ENCODE measurements around the gene FCHO1. TPM values are rescaled to one million over a fixed set of nuclear protein-coding genes. Genes with fewer than 3 reads are reported as not detected.
A peak's percentile ranks its signal among the peaks of the same experiment; 100 is the strongest.
"Not testable (repeated sequence)": the region's sequence is repeated elsewhere in the genome, so short reads cannot be mapped to it uniquely, and the experiment has no call there.

Gene FCHO1
- total RNA-seq, 8 experiments from 2014 or later: 2.7 to 16.8 (median 11.9) TPM

DNA sequence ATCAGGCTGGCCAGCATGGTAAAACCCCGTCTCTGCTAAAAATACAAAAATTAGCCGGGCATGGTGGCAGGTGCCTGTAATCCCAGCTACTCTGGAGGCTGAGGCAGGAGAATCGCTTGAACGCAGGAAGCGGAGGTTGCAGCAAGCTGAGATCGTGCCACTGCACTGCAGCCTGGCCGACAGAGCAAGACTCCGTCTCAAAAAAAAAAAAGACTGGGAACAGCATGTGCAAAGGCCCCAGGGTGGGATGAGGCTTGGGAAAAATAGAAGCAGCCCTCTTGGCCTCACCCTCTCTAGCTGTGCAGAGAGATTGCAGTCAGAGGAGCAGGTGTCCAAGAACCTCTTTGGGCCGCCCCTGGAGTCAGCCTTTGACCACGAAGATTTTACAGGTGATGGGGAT is 26.6 kb downstream of the FCHO1 start:
- peaks cover 11 to 13% of the 10 kb centered on the region in 2 donors for H3K4me1 ChIP-seq (replicated peaks in 1 of 2)
- H3K4me3 ChIP-seq; H3K27ac ChIP-seq; ATAC-seq (replicated peaks in 6 of 8): not testable (repeated sequence)
- WGBS, 10 experiments: 0 to 100% (median 82%) methylated on average over 1 to 7 of the region's 10 CpGs; no CpG with 5 or more reads in 4 of the 10 experiments
- in situ Hi-C loops (cut with MboI; ENCODE audit: low pct_unique_long_range_greater_than_20kb in 2 of 9, low sequenced_read_pairs in 9 of 9, unreplicated experiment in 9 of 9): loop anchor here in 1 of 9 experiments (10.0 kb wide), 2 partner anchors 73 to 77 kb away; partner anchors contain the start of gene RPL18A

DNA sequence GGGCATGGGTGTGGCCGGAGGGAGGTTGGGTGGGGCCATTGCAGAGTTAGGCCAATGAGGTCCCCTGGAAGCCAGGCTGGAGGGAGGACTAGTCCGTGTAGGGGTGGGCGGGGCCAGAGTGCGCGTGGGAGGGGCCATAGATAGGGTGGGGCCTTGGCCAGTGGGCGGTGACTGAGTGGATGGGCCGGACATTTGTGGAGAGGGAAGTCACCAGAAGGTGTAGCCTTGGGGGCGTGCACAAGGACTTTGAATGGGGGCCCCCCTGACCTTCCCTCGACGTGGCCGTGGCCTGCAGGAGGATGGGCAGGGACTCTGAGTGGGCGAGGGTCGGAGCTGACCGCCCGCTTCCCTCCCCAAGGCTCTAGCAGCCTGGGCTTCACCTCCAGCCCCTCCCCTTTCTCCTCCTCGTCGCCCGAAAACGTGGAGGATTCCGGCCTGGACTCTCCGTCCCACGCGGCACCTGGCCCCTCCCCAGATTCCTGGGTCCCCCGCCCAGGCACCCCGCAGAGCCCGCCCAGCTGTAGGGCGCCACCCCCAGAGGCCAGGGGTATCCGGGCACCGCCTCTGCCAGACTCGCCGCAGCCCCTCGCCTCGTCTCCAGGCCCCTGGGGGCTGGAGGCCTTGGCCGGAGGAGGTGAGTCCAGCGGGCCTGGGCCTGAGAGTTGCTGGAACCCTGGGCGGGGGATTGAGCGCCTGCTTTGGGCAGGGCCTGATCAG is 27.1 kb downstream of the FCHO1 start:
- Histone ChIP-seq H3K4me1 (replicated peaks in 1 of 2) (peaks cover 11 to 13% of the 10 kb centered on the region in 2 donors), H3K4me3 (peak overlapping the region in 2 of 5 donors; percentile 8 to 19), H3K27ac (peak overlapping the region; percentile 26 to 77)
- WGBS, 10 experiments: 20% methylated on average over 1 of the region's 37 CpGs; no CpG with 5 or more reads in 9 of the 10 experiments
- peak; percentile 40 to 87 (median 68) for ATAC-seq (replicated peaks in 6 of 8)
- in situ Hi-C loops (cut with MboI; ENCODE audit: low pct_unique_long_range_greater_than_20kb in 2 of 9, low sequenced_read_pairs in 9 of 9, unreplicated experiment in 9 of 9): loop anchor here in 1 of 9 experiments (10.0 kb wide), 2 partner anchors 74 to 76 kb away; partner anchors contain the start of gene RPL18A

DNA sequence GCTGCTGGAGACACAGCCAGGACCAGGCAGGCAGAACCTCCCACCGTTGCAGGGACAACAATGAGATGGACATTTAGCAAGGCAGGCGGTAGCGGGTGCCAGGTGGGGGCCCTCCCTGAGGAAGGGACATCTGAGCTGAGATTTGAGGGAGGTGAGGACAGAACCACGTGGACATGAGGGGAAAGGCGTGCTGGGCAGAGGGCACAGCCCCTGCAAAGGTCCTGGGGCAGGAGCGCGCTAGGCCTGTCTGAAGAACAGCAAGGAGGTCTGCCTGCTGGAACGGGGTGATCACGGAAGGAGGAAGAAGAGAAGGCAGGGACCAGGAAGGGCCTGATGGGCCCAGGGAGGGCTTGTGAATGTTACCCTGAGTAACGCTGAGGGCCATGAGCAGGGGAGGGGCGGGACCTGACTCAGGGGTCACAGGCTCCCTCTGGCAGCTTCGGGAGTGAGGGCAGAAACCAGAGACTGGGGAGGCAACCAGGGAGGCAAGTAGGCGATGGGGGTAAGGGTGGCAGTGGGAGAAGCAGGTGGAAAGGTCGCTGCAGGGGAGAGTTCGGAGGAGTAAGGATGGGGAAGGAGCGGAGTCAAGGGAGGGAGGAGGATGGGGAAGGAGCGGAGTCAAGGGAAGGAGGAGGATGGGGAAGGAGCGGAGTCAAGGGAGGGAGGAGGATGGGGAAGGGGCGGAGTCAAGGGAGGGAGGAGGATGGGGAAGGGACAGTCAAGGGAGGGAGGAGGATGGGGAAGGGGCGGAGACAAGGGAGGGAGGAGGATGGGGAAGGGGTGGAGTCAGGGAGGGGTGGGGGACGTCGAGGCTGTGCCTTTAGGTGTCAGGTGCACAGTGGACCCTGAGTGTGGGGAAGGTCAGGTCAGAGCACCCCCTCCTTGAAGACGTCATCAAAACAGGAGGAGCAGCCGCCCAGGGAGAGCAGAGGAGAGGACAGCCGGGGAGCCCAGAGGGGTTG is 28.0 kb downstream of the FCHO1 start:
- Histone ChIP-seq H3K27ac (peak overlapping the region; percentile 26 to 77), H3K4me1 (replicated peaks in 1 of 2) (peaks cover 11 to 13% of the 10 kb centered on the region in 2 donors), H3K4me3 (peak overlapping the region in 1 of 5 donors; percentile 19)
- in situ Hi-C loops (cut with MboI; ENCODE audit: low pct_unique_long_range_greater_than_20kb in 2 of 9, low sequenced_read_pairs in 9 of 9, unreplicated experiment in 9 of 9): loop anchor here in 1 of 9 experiments (10.0 kb wide), 2 partner anchors 74 to 76 kb away; partner anchors contain the start of gene RPL18A
- ATAC-seq (replicated peaks in 6 of 8): peak; percentile 5 to 54 (median 39)
- WGBS, 10 experiments: 16 to 83% (median 46%) methylated on average over 1 to 5 of the region's 25 CpGs; no CpG with 5 or more reads in 6 of the 10 experiments

DNA sequence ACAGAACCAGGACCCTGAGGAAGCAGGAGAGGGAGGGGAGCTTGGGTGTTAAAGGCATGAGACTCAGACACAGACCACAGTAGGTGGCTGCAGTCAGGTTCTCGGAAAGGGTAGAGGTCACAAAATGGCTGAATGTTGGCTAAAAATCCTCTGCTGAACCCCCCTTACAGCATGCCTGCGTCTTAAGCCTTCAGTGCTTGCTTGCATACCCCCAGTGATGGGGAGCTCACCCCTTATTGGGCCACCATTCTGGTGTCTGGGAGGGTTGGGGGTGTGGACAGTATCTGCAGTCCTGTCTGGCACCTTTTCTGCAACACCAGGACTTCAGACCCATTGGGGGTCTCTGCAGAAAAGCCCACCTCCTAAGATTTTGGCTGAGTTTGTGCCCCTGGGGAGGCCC is 29.5 kb downstream of the FCHO1 start:
- H3K4me1 ChIP-seq (replicated peaks in 1 of 2): peaks cover 11 to 13% of the 10 kb centered on the region in 2 donors
- 100% methylated on average over 1 to 2 of the region's 2 CpGs; no CpG with 5 or more reads in 8 of the 10 experiments for WGBS, 10 experiments
- in situ Hi-C loops (cut with MboI; ENCODE audit: low pct_unique_long_range_greater_than_20kb in 2 of 9, low sequenced_read_pairs in 9 of 9, unreplicated experiment in 9 of 9): no loop called here
- H3K27ac ChIP-seq: no peak overlapping the region
- ATAC-seq (replicated peaks in 6 of 8): no peak
- H3K4me3 ChIP-seq: no peak overlapping the region

DNA sequence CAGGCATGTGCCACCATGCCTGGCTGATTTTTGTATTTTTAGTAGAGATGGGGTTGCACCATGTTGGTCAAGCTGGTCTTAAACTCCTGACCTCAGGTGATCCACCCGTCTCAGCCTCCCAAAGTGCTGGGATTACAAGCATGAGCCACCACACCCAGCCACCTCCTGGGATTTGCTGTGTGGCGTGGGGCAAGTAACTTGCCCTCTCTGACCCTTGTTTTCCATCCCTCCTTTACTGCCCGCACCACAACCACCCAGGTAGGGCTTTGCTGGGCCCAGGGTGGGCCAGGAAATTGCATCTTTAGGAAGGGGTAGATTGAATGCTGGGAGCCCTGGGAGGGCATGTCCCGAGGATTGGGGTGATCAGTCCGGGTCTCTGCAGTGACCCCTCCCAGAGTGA is 32.4 kb downstream of the FCHO1 start:
- 100% methylated on average over 1 of the region's 5 CpGs; no CpG with 5 or more reads in 9 of the 10 experiments for WGBS, 10 experiments
- ATAC-seq (replicated peaks in 6 of 8); H3K27ac ChIP-seq; H3K4me1 ChIP-seq (replicated peaks in 1 of 2); H3K4me3 ChIP-seq; in situ Hi-C loops (cut with MboI; ENCODE audit: low pct_unique_long_range_greater_than_20kb in 2 of 9, low sequenced_read_pairs in 9 of 9, unreplicated experiment in 9 of 9): not testable (repeated sequence)

DNA sequence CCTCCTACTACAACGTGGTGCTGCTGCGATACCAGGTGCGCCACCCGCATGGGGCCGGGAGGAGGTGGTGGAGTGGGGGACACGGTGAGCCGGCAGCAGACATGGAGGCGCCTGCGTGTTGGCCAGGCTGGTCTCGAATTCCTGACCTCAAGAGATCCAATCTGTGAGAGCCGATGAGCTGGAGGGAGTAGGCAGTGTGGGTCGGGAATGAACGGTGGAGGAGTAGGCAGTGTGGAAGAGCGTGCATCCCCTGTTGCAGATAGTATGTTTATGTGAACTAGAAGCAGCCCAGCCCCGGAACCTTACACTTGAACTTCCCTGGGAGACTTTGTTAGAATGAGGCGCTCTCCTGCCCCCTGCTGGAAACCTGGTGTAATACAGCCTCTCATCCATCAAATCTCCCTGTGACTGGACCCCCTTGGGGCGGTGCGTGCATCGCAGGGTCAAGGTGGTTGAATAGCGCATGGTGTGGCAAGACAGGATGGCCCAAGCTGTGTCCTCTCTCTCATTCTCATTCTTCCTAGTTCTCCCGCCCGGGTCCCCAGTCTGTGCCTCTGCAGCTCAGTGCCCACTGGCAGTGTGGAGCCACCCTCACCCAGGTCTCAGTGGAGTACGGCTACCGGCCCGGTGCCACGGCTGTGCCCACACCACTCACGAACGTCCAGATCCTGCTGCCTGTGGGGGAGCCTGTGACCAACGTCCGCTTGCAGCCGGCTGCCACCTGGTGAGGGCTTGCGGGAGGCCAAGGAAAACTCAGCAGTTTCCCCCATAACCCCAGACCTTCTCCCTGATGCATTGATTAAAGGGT is 33.1 kb downstream of the FCHO1 start:
- in situ Hi-C loops (cut with MboI; ENCODE audit: low pct_unique_long_range_greater_than_20kb in 2 of 9, low sequenced_read_pairs in 9 of 9, unreplicated experiment in 9 of 9): no loop called here
- Histone ChIP-seq H3K4me3 (no peak overlapping the region), H3K27ac (no peak overlapping the region), H3K4me1 (replicated peaks in 1 of 2) (peaks cover 0 to 2% of the 10 kb centered on the region in 2 donors)
- peak; percentile 23 to 77 (median 66) for ATAC-seq (replicated peaks in 6 of 8)
- WGBS, 10 experiments: 3 to 100% (median 51%) methylated on average over 1 to 9 of the region's 32 CpGs; no CpG with 5 or more reads in 5 of the 10 experiments

DNA sequence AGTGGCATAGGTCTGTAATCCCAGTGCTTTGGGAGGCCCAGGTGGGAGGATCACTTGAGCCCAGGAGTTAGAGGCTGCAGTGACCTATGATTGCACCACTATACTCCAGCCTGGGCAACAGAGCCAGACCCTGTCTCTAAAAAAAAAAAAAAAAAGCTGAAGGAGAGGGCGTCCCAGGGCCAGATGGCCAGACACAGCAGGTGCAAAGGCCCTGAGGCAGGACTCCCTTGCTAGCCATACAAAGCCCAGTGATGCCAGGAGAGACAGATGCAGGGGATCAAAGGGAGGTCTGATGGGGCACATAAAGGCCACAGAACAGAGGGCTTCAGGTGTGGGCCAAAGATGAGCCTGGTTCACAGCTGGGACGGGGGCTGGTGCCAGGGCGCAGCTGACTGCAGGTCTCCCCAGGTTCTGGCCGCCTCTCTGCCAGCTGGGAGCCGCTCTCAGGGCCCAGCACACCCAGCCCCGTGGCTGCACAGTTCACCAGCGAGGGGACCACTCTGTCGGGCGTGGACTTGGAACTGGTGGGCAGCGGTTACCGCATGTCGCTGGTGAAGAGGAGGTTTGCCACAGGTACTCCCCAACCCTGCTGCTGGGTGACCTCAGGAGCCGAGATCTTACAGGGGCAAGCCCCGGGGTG is 36.1 kb downstream of the FCHO1 start:
- ATAC-seq (replicated peaks in 6 of 8): no peak
- in situ Hi-C loops (cut with MboI; ENCODE audit: low pct_unique_long_range_greater_than_20kb in 2 of 9, low sequenced_read_pairs in 9 of 9, unreplicated experiment in 9 of 9): no loop called here
- 60 to 100% (median 85%) methylated on average over 1 to 4 of the region's 14 CpGs; no CpG with 5 or more reads in 5 of the 10 experiments for WGBS, 10 experiments

DNA sequence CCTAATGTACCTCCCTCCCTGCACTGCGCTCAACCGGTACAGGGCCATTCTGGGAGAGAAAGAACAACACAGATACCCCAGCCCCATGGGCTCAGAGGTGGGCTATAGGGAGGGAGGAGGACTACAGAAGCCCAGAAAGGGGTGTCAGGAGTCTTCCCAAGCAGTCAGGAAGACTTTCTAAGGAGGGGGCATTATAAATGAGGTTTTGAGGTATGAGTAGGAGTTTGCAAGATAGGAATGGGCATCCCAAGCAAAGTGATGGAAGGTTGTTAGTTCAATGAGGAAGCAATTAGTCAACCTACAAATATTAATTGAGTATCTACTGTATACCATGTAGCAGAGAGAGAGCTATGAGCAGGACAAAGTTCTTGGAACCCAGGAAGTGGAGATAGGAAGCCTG is 37.4 kb downstream of the FCHO1 start:
- no peak for ATAC-seq (replicated peaks in 6 of 8)
- WGBS, 10 experiments: no CpG with 5 or more reads among the region's 2 CpGs
- in situ Hi-C loops (cut with MboI; ENCODE audit: low pct_unique_long_range_greater_than_20kb in 2 of 9, low sequenced_read_pairs in 9 of 9, unreplicated experiment in 9 of 9): no loop called here
- H3K4me3 ChIP-seq: no peak overlapping the region
- H3K27ac ChIP-seq: no peak overlapping the region
- peaks cover 0 to 3% of the 10 kb centered on the region in 2 donors for H3K4me1 ChIP-seq (replicated peaks in 1 of 2)

More for the DNA sequence above, 36.1 kb downstream of the FCHO1 start:
- no peak overlapping the region for H3K4me3 ChIP-seq
- H3K4me1 ChIP-seq (replicated peaks in 1 of 2): peaks cover 0 to 3% of the 10 kb centered on the region in 2 donors
- no peak overlapping the region for H3K27ac ChIP-seq

DNA sequence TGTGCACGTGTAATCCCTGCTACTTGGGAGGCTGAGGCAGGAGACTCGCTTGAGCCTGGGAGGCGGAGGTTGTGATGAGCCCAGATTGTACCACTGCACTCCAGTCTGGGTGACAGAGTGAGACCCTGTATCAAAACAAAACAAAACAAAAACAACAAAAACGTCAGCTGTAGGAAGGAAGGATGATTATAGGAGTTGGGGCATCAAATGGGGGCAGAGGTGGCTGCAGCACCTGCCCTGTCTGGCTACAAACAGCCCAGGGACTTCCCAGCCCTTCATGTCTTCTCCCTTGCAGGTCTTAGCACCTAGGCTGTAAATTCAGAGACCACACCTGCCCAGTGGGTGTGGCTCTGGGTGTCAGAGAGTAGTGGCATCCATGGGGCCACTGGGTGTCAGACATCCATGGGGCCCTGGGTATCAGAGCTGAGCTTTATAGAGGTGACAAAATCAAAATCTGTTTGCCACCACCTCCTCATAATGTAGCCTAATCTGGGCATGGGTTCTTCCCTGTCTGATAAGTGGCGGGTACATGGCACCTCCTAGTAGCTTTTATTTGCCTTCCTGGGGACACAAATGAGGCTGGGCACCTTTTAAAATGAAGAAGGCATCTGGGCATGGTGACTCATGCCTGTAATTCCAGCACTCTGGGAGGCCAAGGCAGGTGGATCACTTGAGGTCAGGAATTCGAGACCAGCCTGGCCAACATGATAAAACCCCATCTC is 38.9 kb downstream of the FCHO1 start:
- in situ Hi-C loops (cut with MboI; ENCODE audit: low pct_unique_long_range_greater_than_20kb in 2 of 9, low sequenced_read_pairs in 9 of 9, unreplicated experiment in 9 of 9): no loop called here
- 20 to 86% (median 74%) methylated on average over 1 to 5 of the region's 6 CpGs; no CpG with 5 or more reads in 2 of the 10 experiments for WGBS, 10 experiments
- no peak overlapping the region for H3K27ac ChIP-seq
- H3K4me1 ChIP-seq (replicated peaks in 1 of 2): peaks cover 0 to 3% of the 10 kb centered on the region in 2 donors
- H3K4me3 ChIP-seq: no peak overlapping the region
- no peak for ATAC-seq (replicated peaks in 6 of 8)

DNA sequence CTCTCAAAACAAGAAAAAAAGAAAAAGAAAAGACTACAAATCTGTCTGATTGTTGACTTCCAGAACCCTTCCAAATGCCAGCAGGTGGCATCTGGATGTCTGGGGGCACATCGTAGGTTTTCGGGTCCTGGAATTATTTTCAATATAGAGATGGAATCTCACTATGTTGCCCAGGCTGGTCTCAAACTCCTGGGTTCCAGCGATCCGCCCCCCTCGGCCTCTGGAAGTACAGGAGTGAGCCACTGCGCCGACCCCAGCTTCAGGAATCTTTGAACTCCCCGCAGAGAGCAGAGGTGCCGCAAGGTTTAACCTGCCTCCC is 43.1 kb downstream of the FCHO1 start:
- no peak overlapping the region for H3K27ac ChIP-seq
- peaks cover 0 to 3% of the 10 kb centered on the region in 2 donors for H3K4me1 ChIP-seq (replicated peaks in 1 of 2)
- H3K4me3 ChIP-seq: no peak overlapping the region
- ATAC-seq (replicated peaks in 6 of 8): no peak
- in situ Hi-C loops (cut with MboI; ENCODE audit: low pct_unique_long_range_greater_than_20kb in 2 of 9, low sequenced_read_pairs in 9 of 9, unreplicated experiment in 9 of 9): no loop called here
- 27 to 87% (median 53%) methylated on average over 2 to 6 of the region's 9 CpGs; no CpG with 5 or more reads in 5 of the 10 experiments for WGBS, 10 experiments

DNA sequence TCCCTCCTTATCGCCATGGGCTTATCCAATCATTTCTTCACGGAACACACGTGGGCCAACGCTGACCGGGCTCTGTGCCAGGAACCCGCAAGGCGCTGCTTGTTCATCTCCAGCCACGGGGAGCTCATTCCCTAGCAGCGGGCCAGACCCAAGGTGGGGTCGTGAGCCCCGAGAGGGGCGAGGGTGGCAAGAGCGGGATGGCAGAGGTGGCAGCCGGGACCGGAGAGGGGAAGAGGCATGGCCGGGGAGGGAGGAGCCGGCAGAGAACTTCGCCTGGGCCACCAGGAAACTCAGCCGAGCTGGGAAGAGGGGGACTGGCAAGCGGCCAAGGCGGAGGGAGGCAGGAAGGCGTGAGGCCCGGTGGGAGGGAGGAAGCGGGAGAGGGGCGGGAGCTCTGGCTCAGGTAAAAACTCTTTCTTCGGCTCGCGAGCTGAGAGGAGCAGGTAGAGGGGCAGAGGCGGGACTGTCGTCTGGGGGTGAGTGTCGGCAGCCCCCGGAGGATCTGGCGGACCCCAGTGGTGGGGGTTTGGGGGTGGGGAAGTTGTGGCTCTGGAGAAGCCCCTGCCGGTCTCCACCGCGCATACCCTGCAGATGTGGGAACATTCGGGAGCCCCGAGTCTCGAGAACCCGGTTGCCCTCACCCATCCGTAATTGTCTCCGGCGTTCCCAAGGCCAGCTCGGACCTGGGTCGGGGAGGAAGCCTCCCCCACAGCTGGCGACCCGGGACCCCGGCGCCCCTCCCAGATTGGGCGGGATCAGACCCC is 43.6 kb downstream of the FCHO1 start, which contains the start of gene B3GNT3:
B3GNT3 (plus strand) TSS at position 408 of the 764 bp plus-strand sequence. CDS start 12,670 bp downstream, outside the sequence.
- 0 to 17% (median 5%) methylated on average over 1 to 7 of the region's 50 CpGs; no CpG with 5 or more reads in 6 of the 10 experiments for WGBS, 10 experiments
- peak in 3 of 8 experiments; percentile 35 to 60 (median 58) for ATAC-seq (replicated peaks in 6 of 8)
- in situ Hi-C loops (cut with MboI; ENCODE audit: low pct_unique_long_range_greater_than_20kb in 2 of 9, low sequenced_read_pairs in 9 of 9, unreplicated experiment in 9 of 9): no loop called here
- Histone ChIP-seq H3K27ac (no peak within 1 kb of the TSS), H3K4me3 (no peak within 1 kb of the TSS), H3K4me1 (replicated peaks in 1 of 2) (peaks cover 0 to 3% of the 10 kb centered on the region in 2 donors)

All from motor neuron (in vitro differentiated cells).